GM10847 (cell line): ENCODE measurements around the gene HACD3.

Experiments
- POLR2A ChIP-seq: IDR thresholded peaks from 2 replicates; pipeline ENCODE4 v1.6.1; 2011; ENCODE audit not compliant: insufficient read length; ENCODE audit errors: extremely low read depth

The HACD3 gene

GRCh38 chr15:65618560-65619109 is 88.4 kb downstream of the HACD3 start:
- TF ChIP-seq POLR2A: no peak

GRCh38 chr15:65619626-65620290 is 89.5 kb downstream of the HACD3 start:
- no peak for TF ChIP-seq POLR2A

GRCh38 chr15:65620833-65621232 is 90.6 kb downstream of the HACD3 start:
- TF ChIP-seq POLR2A: no peak

- no peak for TF ChIP-seq POLR2A
These were observed 91.4 kb downstream of the HACD3 start, which contains the start of gene SLC24A1 for GRCh38 chr15:65621638-65622037. Gene SLC24A1, plus strand, starts transcription at chr15:65621938. Its CDS starts 2,143 bp downstream, at chr15:65624081.

GRCh38 chr15:65623103-65623502 is 92.8 kb downstream of the HACD3 start:
- no peak for TF ChIP-seq POLR2A

- TF ChIP-seq POLR2A: no peak
These were observed 96.6 kb downstream of the HACD3 start for GRCh38 chr15:65626856-65627255.
